Anterior cingulate cortex (tissue), 58 donors: ENCODE results near the gene SEC23A.
A peak's percentile ranks its signal among the peaks of the same experiment; 100 is the strongest.
"Not testable (repeated sequence)": the region's sequence is repeated elsewhere in the genome, so short reads cannot be mapped to it uniquely, and the experiment has no call there.

Experiments
- DNase-seq, 58 donors: peaks; one replicate each; lab custom pipeline; 2025; lab: John Stamatoyannopoulos, UW

The SEC23A gene

GRCh38 chr14:39102969-39103957 lies at the start of gene SEC23A:
Gene SEC23A (minus strand): TSS chr14:39103235. CDS start chr14:39096118, 7,117 bp downstream.
- DNase-seq, result peak; percentile 7 to 87 (median 75)

- no peak for DNase-seq
These were observed 42.4 kb upstream of the SEC23A start for GRCh38 chr14:39145266-39145966.

- DNase-seq, result not testable (repeated sequence)
These were observed 40.2 kb upstream of the SEC23A start for GRCh38 chr14:39143226-39143625.

GRCh38 chr14:39141623-39142022 lies 38.6 kb upstream of the SEC23A start:
- DNase-seq, result not testable (repeated sequence)

DNA sequence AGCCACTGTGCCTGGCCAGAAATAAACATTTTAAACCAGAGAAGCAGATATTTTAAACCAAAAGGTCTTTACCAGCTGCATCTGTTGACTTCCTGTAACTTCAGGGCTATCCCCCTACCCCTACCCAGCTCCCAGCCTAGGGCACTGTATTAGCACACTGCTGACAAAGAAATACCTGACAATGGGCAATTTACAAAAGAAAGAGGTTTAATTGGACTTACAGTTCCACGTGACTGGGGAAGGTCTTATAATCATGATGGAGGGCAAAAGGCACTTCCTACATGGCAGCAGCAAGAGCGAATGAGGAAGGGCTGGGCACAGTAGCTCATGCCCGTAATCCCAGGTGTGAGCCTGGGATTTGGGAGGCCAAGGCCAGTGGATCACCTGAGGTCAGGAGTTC lies 37.1 kb upstream of the SEC23A start:
- DNase-seq, result no peak

GRCh38 chr14:39138440-39138839 lies 35.4 kb upstream of the SEC23A start:
- DNase-seq, result no peak

GRCh38 chr14:39137835-39138234 lies 34.8 kb upstream of the SEC23A start:
- not testable (repeated sequence) for DNase-seq

GRCh38 chr14:39122330-39123138 lies 19.5 kb upstream of the SEC23A start:
- DNase-seq, result no peak

DNA sequence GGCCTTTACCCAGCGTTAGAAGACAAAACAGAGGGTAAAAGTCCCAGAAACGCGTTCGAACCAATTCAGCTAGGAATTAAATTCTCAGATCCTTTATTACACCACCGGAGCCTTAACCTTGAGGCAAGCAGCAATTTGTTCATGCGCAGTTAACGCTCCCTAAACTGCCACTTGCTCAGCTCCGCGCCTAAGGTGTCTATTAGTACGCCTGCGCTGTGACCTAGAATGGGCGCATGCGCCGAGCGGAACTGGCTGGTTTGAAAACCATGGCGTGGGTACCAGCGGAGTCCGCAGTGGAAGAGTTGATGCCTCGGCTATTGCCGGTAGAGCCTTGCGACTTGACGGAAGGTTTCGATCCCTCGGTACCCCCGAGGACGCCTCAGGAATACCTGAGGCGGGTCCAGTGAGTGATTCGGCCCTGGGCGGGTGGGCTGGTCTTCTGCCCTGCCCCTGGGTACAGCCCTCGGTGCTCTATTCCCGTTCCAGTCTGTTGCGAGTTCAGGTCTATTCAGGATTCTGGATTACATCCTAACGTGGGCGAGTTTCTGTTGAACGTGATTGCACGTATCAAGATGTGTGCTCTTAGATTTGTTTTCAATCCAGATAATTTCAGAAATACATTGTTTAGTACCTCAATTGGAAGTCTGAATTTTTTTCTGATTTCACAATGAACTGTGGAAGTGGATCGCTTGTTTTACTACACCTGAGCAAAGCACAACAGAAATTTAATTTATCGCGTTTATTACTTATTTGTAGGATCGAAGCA lies 11.2 kb upstream of the SEC23A start, which contains the start of gene GEMIN2:
TSS of gene GEMIN2 (plus strand) at position 251 of the 766 bp plus-strand sequence. CDS start at position 267, 16 bp downstream.
- peak; percentile 54 to 96 (median 89) for DNase-seq

DNA sequence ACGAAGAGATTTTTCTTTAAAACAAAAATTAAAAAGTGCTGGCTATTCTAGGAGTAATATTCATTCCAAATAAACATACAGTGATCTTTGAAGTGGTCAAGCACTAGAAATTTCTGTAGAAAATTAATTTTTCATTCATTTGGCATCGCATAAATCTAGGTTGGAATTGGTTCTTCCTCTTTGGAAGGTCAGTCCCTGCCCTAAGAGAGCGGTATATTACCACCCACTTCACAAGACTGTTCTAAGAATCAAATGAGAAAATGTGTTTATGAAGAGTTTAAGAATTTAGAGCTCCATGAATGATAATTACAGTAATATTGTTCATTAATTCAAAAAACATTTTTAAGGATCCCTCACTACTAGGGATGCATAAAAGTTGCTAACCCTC lies 10.6 kb upstream of the SEC23A start:
- no peak for DNase-seq

- DNase-seq, result no peak
These were observed 7.1 kb upstream of the SEC23A start for GRCh38 chr14:39109893-39110715.

GRCh38 chr14:39108791-39109190 lies 5.8 kb upstream of the SEC23A start:
- no peak for DNase-seq

DNA sequence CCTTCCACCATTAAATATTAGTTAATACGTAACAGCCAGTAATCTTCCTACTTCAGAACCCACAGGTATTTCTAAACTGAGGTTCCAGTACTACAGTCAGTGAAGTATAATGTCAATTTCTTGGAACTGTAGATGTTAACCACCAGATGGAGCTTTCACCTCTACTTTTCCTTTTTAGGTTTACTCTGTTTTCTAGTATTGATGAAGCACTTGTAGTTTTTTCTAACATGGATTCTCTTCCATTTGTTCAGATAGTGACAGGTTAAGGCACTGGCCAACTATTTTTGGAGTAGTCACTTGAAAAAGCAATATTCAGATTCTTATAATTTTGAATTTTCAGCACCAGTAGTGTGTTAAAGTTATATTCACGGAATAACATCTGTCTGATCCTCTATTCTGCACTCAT lies 4.6 kb upstream of the SEC23A start:
- no peak for DNase-seq

- not testable (repeated sequence) for DNase-seq
These were observed 1.2 kb upstream of the SEC23A start for GRCh38 chr14:39104078-39104801.

DNA sequence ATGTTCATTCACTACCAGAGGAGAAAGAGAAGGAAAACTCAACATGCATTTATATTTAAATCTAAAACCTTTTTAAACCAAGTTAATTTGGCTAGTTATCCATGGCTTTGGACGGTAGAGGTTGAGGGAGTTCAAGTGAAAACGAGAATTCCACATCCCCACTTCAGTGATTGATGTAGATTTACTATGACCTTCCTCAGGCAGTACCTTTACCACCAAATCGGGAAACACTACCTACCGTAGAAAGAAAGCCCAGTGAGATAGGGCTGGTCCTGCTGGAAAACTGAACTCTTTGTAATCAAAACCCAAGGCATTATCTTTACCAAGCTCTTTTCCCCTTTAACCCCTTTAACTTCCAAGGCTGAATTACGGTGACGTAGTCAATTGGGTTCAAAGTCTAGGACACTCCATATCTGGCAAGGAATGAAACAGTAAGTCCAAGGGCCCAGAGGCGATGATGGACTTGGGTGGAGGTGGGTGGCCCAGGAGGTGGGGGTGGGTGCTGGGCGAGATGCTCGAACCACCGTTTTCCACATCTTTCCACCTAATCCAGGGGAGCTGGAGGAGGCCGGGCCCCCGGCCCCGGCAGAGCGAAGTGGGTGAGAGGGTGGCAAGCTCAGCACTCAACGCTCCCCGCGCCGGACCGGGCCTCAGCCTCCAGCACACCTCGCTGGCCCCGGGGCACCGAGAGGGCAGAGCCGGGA lies 618 bp downstream of the SEC23A start:
- peak in 25 of 58 donors; percentile 24 to 62 (median 44) for DNase-seq

DNA sequence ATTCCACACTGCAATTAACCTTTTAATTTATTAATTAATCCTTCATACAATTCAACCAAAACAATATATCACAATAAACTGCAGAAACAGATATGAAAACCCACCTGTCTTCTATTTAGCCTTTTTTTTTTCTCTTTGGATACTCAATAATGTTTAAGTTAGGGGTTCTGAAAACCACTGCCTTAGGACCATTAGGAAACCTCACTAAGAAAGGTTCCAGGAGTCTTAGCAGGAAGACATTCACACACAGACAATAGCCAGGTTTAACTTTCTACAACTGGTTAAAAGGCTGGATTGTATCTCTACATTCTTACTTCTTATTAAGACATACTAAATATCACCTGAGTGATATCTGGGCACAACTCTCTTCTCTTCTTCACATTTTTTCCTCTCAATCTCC lies 3.3 kb downstream of the SEC23A start:
- DNase-seq, result no peak

GRCh38 chr14:39099215-39099614 lies 3.8 kb downstream of the SEC23A start:
- not testable (repeated sequence) for DNase-seq
